A549 (cell line): ENCODE measurements around the gene GIT2. TPM values are rescaled to one million over a fixed set of nuclear protein-coding genes. Genes with fewer than 3 reads are reported as not detected.
A peak's percentile ranks its signal among the peaks of the same experiment; 100 is the strongest.

Experiments
- ATAC-seq, 2 experiments: fragments of 200-7000 bp in 1 of 2; fragments of >200 bp in 1 of 2; cut with Nextera tagmentation in 1 of 2; cut with Tn5 transposase in 1 of 2; 3 replicates each; pipeline versions ENCODE4 v1.8.0 to v1.9.1; 2018 to 2020; ENCODE audit warnings: mild to moderate bottlenecking in 1 of 2, moderate library complexity in 1 of 2
- CTCF ChIA-PET: fragments of 300-600 bp; sonication (Branson Sonifier 250); formaldehyde crosslinking; extraction: SDS; loops from one replicate; lab custom pipeline; 2021; ENCODE audit warnings: antibody characterized with exemption, inconsistent platforms; lab: Yijun Ruan, JAX
- POLR2A ChIA-PET: fragments of 350-600 bp; formaldehyde crosslinking; extraction: SDS; loops from one replicate; lab custom pipeline; 2021; ENCODE audit warnings: antibody characterized with exemption, inconsistent platforms; lab: Yijun Ruan, JAX
- DNase-seq, 2 experiments: peaks; one replicate each; pipeline versions ENCODE4 v3.0.0 to v3.0.0-alpha.2; 2011 to 2016; ENCODE audit warnings: low read depth in 1 of 2, low spot score in 1 of 2
- FAIRE-seq: peaks from 2 replicates; lab custom pipeline; 2011; peaks lifted over from hg19 to GRCh38; lab: Jason Lieb, UNC
- H3K27ac ChIP-seq, 2 experiments: fragments of >200 bp; sonication (Bioruptor Twin); formaldehyde crosslinking; 3 replicates each; pipeline ENCODE4 v1.5.1; 2016 to 2017
- H3K4me1 ChIP-seq: fragments of >200 bp; sonication (Bioruptor Twin); formaldehyde crosslinking; 3 replicates; pipeline ENCODE4 v1.6.1; 2016
- H3K4me2 ChIP-seq: fragments of >200 bp; sonication (Bioruptor Twin); formaldehyde crosslinking; 3 replicates; pipeline ENCODE4 v1.6.1; 2016
- H3K4me3 ChIP-seq: fragments of >200 bp; sonication (Bioruptor Twin); formaldehyde crosslinking; 3 replicates; pipeline ENCODE4 v1.5.1; 2016
- H3K9me3 ChIP-seq: fragments of >200 bp; sonication (Bioruptor Twin); formaldehyde crosslinking; 3 replicates; pipeline ENCODE4 v1.6.1; 2016
- BHLHE40 ChIP-seq: IDR thresholded peaks from 2 replicates; pipeline ENCODE4 v1.6.1; 2012; ENCODE audit warnings: low read depth, low read length, inconsistent platforms
- CHD2 ChIP-seq: fragments of 150-350 bp; IDR thresholded peaks from 2 replicates; pipeline ENCODE4 v1.6.1; 2014; ENCODE audit warnings: low read length; ENCODE audit not compliant: partially characterized antibody
- CHD4 ChIP-seq: fragments of 200-600 bp; sonication (generic); IDR thresholded peaks from 2 replicates; pipeline ENCODE4 v1.6.1; 2016; ENCODE audit warnings: antibody characterized with exemption, mild to moderate bottlenecking, borderline replicate concordance
- EHF ChIP-seq: fragments of 250-450 bp; sonication (Bioruptor Pico); IDR thresholded peaks from 2 replicates; pipeline ENCODE4 v1.5.0; 2020; ENCODE audit warnings: mild to moderate bottlenecking
- EP300 ChIP-seq, 2 experiments: fragments of >200 bp; sonication (Bioruptor Twin); formaldehyde crosslinking; IDR thresholded peaks; 2 replicates in 1 of 2; 3 replicates in 1 of 2; pipeline ENCODE4 v1.6.1; 2016 to 2017
- ESRRA ChIP-seq: fragments of 150-350 bp; IDR thresholded peaks from 2 replicates; pipeline ENCODE4 v1.6.1; 2014; ENCODE audit warnings: mild to moderate bottlenecking, low read length, borderline replicate concordance
- FOSB ChIP-seq: fragments of 250-450 bp; sonication (Bioruptor Pico); IDR thresholded peaks from 2 replicates; pipeline ENCODE4 v1.5.0; 2020; ENCODE audit warnings: mild to moderate bottlenecking, moderate library complexity
- FOXS1 ChIP-seq: fragments of 250-450 bp; sonication (Bioruptor Pico); IDR thresholded peaks from 2 replicates; pipeline ENCODE4 v1.5.0; 2020; ENCODE audit warnings: mild to moderate bottlenecking, moderate library complexity
- HDAC2 ChIP-seq: fragments of 200-600 bp; sonication (generic); IDR thresholded peaks from 2 replicates; pipeline ENCODE4 v1.6.1; 2016
- HEYL ChIP-seq: fragments of 250-450 bp; sonication (Bioruptor Pico); IDR thresholded peaks from 2 replicates; pipeline ENCODE4 v1.8.0; 2021; ENCODE audit warnings: mild to moderate bottlenecking, moderate library complexity
- HOXA7 ChIP-seq: fragments of 250-450 bp; sonication (Bioruptor Pico); IDR thresholded peaks from 2 replicates; pipeline ENCODE4 v1.5.0; 2020; ENCODE audit warnings: mild to moderate bottlenecking, moderate library complexity
- HOXB13 ChIP-seq: fragments of 250-450 bp; sonication (Bioruptor Pico); IDR thresholded peaks from 2 replicates; pipeline ENCODE4 v1.5.0; 2020; ENCODE audit warnings: low read depth, mild to moderate bottlenecking, moderate library complexity
- JUN ChIP-seq, 2 experiments: fragments of >200 bp; sonication (Bioruptor Twin); formaldehyde crosslinking; IDR thresholded peaks; 2 replicates in 1 of 2; 3 replicates in 1 of 2; pipeline ENCODE4 v1.6.1; 2016 to 2017
- JUNB ChIP-seq: fragments of >200 bp; sonication (Bioruptor Twin); formaldehyde crosslinking; IDR thresholded peaks from 2 replicates; pipeline ENCODE4 v1.6.1; 2016
- KDM5A ChIP-seq: fragments of 200-600 bp; sonication (generic); IDR thresholded peaks from 2 replicates; pipeline ENCODE4 v1.6.1; 2016; ENCODE audit warnings: antibody characterized with exemption, mild to moderate bottlenecking
- MAZ ChIP-seq: fragments of 150-350 bp; IDR thresholded peaks from 2 replicates; pipeline ENCODE4 v1.6.1; 2014; ENCODE audit warnings: antibody characterized with exemption, low read depth, low read length, borderline replicate concordance
- POLR2AphosphoS2 ChIP-seq: conservative IDR thresholded peaks from 2 replicates; pipeline ENCODE4 v1.6.1; 2012; ENCODE audit warnings: low read length, improper control_type of control experiment, inconsistent platforms
- RAD21 ChIP-seq, 2 experiments: fragments of >200 bp in 1 of 2; sonication (Bioruptor Twin) in 1 of 2; formaldehyde crosslinking in 1 of 2; IDR thresholded peaks in 1 of 2; conservative IDR thresholded peaks in 1 of 2; 2 replicates in 1 of 2; 3 replicates in 1 of 2; pipeline ENCODE4 v1.6.1; 2012 to 2018; ENCODE audit warnings: inconsistent platforms in 1 of 2
- RARB ChIP-seq: fragments of 250-450 bp; sonication (Bioruptor Pico); IDR thresholded peaks from 2 replicates; pipeline ENCODE4 v1.8.0; 2021; ENCODE audit warnings: mild to moderate bottlenecking, moderate library complexity
- RCOR1 ChIP-seq: fragments of 150-350 bp; IDR thresholded peaks from 2 replicates; pipeline ENCODE4 v1.6.1; 2014; ENCODE audit warnings: antibody characterized with exemption, low read length, low read depth
- RFX5 ChIP-seq: fragments of 450-650 bp; IDR thresholded peaks from 2 replicates; pipeline ENCODE4 v1.7.1; 2014; ENCODE audit warnings: antibody characterized with exemption, mild to moderate bottlenecking, moderate library complexity
- SMC3 ChIP-seq: fragments of >200 bp; sonication (Bioruptor Twin); formaldehyde crosslinking; IDR thresholded peaks from 3 replicates; pipeline ENCODE4 v1.6.1; 2018; ENCODE audit warnings: inconsistent platforms
- SREBF2 ChIP-seq: fragments of 450-650 bp; IDR thresholded peaks from 2 replicates; pipeline ENCODE4 v1.6.1; 2014; ENCODE audit warnings: mild to moderate bottlenecking, moderate library complexity
- TP53 ChIP-seq: fragments of 250-450 bp; sonication (Bioruptor Pico); IDR thresholded peaks from 2 replicates; pipeline ENCODE4 v1.5.0; 2021; ENCODE audit warnings: mild to moderate bottlenecking, moderate library complexity
- ZC3H11A ChIP-seq: fragments of 450-650 bp; IDR thresholded peaks from 2 replicates; pipeline ENCODE4 v1.6.1; 2014; ENCODE audit warnings: antibody characterized with exemption, mild to moderate bottlenecking
- ZFP36 ChIP-seq: fragments of 450-650 bp; IDR thresholded peaks from 2 replicates; pipeline ENCODE4 v1.6.1; 2014; ENCODE audit warnings: borderline replicate concordance; ENCODE audit not compliant: partially characterized antibody
- ZNF302 ChIP-seq: fragments of 250-450 bp; sonication (Bioruptor Pico); IDR thresholded peaks from 2 replicates; pipeline ENCODE4 v1.9.0; 2021; ENCODE audit warnings: inconsistent platforms, mild to moderate bottlenecking, moderate library complexity
- WGBS: methylation state at CpG from one replicate; pipeline ENCODE4 v1.1.6; 2017; ENCODE audit errors: missing lambda C conversion rate; 5-methylcytosine and 5-hydroxymethylcytosine counted together
- polyA plus RNA-seq, 4 experiments: library from polyadenylated mRNA; depleted of rRNA in 3 of 4; stranded (reverse); fragments of >200 nt; fragmentation: RNase III in 1 of 4; extraction: RNeasy Plus Mini Kit Qiagen cat#74134 plus additional on column Dnase treatment in 1 of 4; gene quantifications; 2 replicates in 3 of 4; 3 replicates in 1 of 4; pipeline ENCODE4 v1.2.3, GENCODE V29; 2011 to 2017
- TF ChIP-seq, protein P1 (sequence below): fragments of >200 bp; sonication (Bioruptor Twin); formaldehyde crosslinking; IDR thresholded peaks from 2 replicates; pipeline ENCODE4 v1.6.1; 2016
- TF ChIP-seq, protein P2 (sequence below): IDR thresholded peaks from 2 replicates; pipeline ENCODE4 v1.6.1; 2012; ENCODE audit warnings: low read depth, borderline replicate concordance
- TF ChIP-seq, protein P3 (sequence below): fragments of >200 bp; sonication (Bioruptor Twin); formaldehyde crosslinking; IDR thresholded peaks from 3 replicates; pipeline ENCODE4 v1.6.1; 2016
- TF ChIP-seq, protein P4 (sequence below): IDR thresholded peaks from 2 replicates; pipeline ENCODE4 v1.6.1; 2012
- TF ChIP-seq, protein P5 (sequence below): fragments of 150-350 bp; IDR thresholded peaks from 2 replicates; pipeline ENCODE4 v1.6.1; 2014; ENCODE audit warnings: low read depth, mild to moderate bottlenecking, low read length

The GIT2 gene
- polyA plus RNA-seq, 2 of the 4 experiments (the other 2 are of a cell fraction), result 18.5 to 38.0 TPM

DNA sequence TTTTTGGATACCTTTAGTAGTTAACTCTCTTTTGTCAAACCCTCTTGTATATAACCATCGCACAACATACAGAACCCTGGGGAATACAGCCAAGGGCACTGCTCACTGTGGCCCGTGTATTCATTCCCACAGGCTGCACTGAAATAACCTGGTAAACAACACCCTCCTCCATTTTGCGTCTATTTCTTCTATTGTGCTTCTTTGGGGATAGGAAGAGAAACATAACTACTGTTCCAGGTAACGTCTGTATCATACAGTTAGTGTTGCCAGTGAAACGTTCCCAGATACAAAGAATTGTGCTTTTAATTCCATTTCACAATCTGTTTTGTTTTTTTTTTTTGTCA, 42.5 kb upstream of the GIT2 start (continued):
- no peak for TF ChIP-seq RAD21 (conservative IDR thresholded peaks at IDR 0.05 in 1 of 2, IDR thresholded peaks at IDR 0.05 in 1 of 2)
- TF ChIP-seq ESRRA, result no peak
- TF ChIP-seq, protein P1, sequence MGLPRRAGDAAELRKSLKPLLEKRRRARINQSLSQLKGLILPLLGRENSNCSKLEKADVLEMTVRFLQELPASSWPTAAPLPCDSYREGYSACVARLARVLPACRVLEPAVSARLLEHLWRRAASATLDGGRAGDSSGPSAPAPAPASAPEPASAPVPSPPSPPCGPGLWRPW, result no peak
- TF ChIP-seq, protein P2, sequence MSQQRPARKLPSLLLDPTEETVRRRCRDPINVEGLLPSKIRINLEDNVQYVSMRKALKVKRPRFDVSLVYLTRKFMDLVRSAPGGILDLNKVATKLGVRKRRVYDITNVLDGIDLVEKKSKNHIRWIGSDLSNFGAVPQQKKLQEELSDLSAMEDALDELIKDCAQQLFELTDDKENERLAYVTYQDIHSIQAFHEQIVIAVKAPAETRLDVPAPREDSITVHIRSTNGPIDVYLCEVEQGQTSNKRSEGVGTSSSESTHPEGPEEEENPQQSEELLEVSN, result no peak

DNA sequence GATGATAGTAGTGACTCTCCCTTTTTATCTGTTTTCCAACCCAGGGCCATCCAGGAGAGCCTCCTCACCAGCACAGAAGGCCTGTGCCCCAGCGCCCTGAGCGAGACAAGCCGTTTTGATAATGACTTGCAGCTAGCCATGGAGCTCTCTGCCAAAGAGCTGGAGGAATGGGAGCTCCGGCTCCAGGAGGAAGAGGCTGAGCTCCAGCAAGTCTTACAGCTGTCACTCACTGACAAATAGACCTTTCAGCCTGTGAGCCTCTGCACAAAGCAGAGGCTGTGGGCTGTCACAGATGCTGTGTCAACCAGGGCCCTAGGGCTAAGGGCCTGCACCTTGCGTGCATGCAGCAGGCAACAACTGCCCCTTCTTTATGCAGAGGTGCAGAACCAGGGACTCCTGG, 41.1 kb upstream of the GIT2 start:
- Histone ChIP-seq H3K9me3 (no peaks in the 10 kb centered on the region), H3K27ac (peak overlapping the region; percentile 90 to 93)
- DNase-seq, result no peak
- CTCF ChIA-PET, result interaction anchor here (0.8 to 5.6 kb wide), 9 partner anchors 9 to 446 kb away, joined by 3 to 34 read pairs (median 3); no protein-coding TSS in a partner anchor
- TF ChIP-seq BHLHE40 (no peak), SMC3 (no peak), FOSB (CRISPR knock-in tag) (no peak), FOXS1 (CRISPR knock-in tag) (no peak), CHD4 (no peak), EP300 (IDR thresholded peaks at IDR 0.05) (no peak), HOXB13 (CRISPR knock-in tag) (no peak), POLR2AphosphoS2 (no peak), RCOR1 (no peak), KDM5A (no peak), RARB (CRISPR knock-in tag) (no peak), EHF (CRISPR knock-in tag) (no peak), JUNB (no peak), SREBF2 (no peak)
- TF ChIP-seq, protein P2, result no peak
- TF ChIP-seq, protein P1, result no peak
- TF ChIP-seq, all 56 proteins: peak for 0
- ATAC-seq (no peak), FAIRE-seq (no peak)
- POLR2A ChIA-PET, result no interaction called here
- Histone ChIP-seq H3K4me2 (peak overlapping the region; percentile 90; the same call in 1 of the 3 replicates), H3K4me3 (no peak overlapping the region), H3K4me1 (peaks cover 53% of the 10 kb centered on the region)
- 100% methylated on average over 5 of the region's 5 CpGs for WGBS

DNA sequence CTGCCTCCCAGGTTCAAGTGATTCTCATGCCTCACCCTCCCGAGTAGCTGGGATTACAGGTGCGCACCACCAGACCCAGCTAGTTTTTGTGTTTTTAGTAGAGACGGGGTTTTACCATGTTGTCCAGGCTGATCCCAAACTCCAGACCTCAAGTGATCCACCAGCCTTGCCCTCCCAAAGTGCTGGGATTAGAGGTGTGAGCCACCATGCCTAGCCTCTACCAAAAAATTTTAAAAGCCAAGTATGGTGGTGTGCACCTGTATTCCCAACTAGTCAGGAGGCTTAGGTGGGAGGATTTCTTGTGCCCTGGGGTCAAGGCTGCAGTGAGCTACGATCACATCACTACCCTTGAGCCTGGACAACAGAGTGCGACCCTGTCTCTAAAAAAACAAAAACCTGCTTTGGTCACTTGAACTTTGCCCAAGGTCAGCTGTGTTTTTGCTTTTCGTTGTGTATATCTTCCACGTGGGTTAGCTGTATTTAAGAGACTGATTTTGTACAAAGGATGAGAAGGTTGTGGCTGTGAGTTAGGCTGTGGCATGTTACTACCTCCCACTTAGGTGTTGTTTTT, 39.5 kb upstream of the GIT2 start:
- Histone ChIP-seq H3K4me1 (peaks cover 36% of the 10 kb centered on the region), H3K9me3 (no peaks in the 10 kb centered on the region), H3K27ac (0 out of 6 replicates have a peak overlapping the region, but pooled peaks of 1 of the 2 experiments have one; percentile 0), H3K4me3 (no peak overlapping the region), H3K4me2 (no peak overlapping the region)
- FAIRE-seq (no peak), ATAC-seq (no peak), DNase-seq (no peak)
- WGBS, result 90% methylated on average over 7 of the region's 7 CpGs
- CTCF ChIA-PET, result interaction anchor here (0.6 to 5.6 kb wide), 7 partner anchors 12 to 396 kb away, joined by 3 to 34 read pairs (median 3); no protein-coding TSS in a partner anchor
- POLR2A ChIA-PET, result no interaction called here
- no peak for TF ChIP-seq ZC3H11A
- TF ChIP-seq JUNB, result no peak
- TF ChIP-seq TP53 (CRISPR knock-in tag), result no peak
- TF ChIP-seq HEYL (CRISPR knock-in tag), result no peak
- TF ChIP-seq, protein P3, sequence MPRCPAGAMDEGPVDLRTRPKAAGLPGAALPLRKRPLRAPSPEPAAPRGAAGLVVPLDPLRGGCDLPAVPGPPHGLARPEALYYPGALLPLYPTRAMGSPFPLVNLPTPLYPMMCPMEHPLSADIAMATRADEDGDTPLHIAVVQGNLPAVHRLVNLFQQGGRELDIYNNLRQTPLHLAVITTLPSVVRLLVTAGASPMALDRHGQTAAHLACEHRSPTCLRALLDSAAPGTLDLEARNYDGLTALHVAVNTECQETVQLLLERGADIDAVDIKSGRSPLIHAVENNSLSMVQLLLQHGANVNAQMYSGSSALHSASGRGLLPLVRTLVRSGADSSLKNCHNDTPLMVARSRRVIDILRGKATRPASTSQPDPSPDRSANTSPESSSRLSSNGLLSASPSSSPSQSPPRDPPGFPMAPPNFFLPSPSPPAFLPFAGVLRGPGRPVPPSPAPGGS, result no peak
- TF ChIP-seq ZNF302 (CRISPR knock-in tag), result no peak
- no peak for TF ChIP-seq JUN (IDR thresholded peaks at IDR 0.05)
- TF ChIP-seq HOXA7 (CRISPR knock-in tag), result no peak
- no peak for TF ChIP-seq ZFP36
- no peak for TF ChIP-seq FOXS1 (CRISPR knock-in tag)
- no peak for TF ChIP-seq SREBF2
- TF ChIP-seq CHD2, result no peak
- TF ChIP-seq RFX5, result no peak
- no peak for TF ChIP-seq MAZ
- TF ChIP-seq, protein P4, sequence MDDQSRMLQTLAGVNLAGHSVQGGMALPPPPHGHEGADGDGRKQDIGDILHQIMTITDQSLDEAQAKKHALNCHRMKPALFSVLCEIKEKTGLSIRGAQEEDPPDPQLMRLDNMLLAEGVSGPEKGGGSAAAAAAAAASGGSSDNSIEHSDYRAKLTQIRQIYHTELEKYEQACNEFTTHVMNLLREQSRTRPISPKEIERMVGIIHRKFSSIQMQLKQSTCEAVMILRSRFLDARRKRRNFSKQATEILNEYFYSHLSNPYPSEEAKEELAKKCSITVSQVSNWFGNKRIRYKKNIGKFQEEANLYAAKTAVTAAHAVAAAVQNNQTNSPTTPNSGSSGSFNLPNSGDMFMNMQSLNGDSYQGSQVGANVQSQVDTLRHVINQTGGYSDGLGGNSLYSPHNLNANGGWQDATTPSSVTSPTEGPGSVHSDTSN, result no peak
- no peak for TF ChIP-seq HDAC2
- TF ChIP-seq, protein P5, sequence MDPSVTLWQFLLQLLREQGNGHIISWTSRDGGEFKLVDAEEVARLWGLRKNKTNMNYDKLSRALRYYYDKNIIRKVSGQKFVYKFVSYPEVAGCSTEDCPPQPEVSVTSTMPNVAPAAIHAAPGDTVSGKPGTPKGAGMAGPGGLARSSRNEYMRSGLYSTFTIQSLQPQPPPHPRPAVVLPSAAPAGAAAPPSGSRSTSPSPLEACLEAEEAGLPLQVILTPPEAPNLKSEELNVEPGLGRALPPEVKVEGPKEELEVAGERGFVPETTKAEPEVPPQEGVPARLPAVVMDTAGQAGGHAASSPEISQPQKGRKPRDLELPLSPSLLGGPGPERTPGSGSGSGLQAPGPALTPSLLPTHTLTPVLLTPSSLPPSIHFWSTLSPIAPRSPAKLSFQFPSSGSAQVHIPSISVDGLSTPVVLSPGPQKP, result no peak
- TF ChIP-seq ESRRA, result no peak
- TF ChIP-seq RCOR1, result no peak
